ENCODE measurements around the gene IFNAR1.

GRCh38 chr21:33396951-33397350 is 72.2 kb downstream of the IFNAR1 start:
- no peak for TF ChIP-seq EP300 (IDR thresholded peaks at IDR 0.05)
- no peak for TF ChIP-seq CTCF (IDR thresholded peaks at IDR 0.05)

Data from esophagus muscularis mucosa (tissue), 3 donors.